Left lung (tissue), 10 donors: ENCODE results near the gene ST8SIA2. TPM values are rescaled to one million over a fixed set of nuclear protein-coding genes. Genes with fewer than 3 reads are reported as not detected.
A peak's percentile ranks its signal among the peaks of the same experiment; 100 is the strongest.
"Not testable (repeated sequence)": the region's sequence is repeated elsewhere in the genome, so short reads cannot be mapped to it uniquely, and the experiment has no call there.

ENCODE experiments used
- ATAC-seq: fragments of 200-7000 bp; cut with Tn5 transposase; one replicate; pipeline ENCODE4 v1.9.1; 2020; ENCODE audit warnings: moderate library complexity
- DNase-seq, 4 donors: peaks; one replicate each; pipeline ENCODE4 v3.0.0-alpha.2; 2013 to 2020
- H3K27ac ChIP-seq, 2 donors: fragments of 200-600 bp; sonication (generic) in 1 of 2; one replicate each; pipeline versions ENCODE4 v1.5.0 to v1.8.0; 2020 to 2021
- H3K27me3 ChIP-seq, 2 donors: fragments of 200-600 bp; sonication (generic) in 1 of 2; one replicate each; pipeline versions ENCODE4 v1.5.0 to v1.8.0; 2020 to 2021
- H3K36me3 ChIP-seq, 2 donors: fragments of 200-600 bp; sonication (generic) in 1 of 2; one replicate each; pipeline versions ENCODE4 v1.5.0 to v1.8.0; 2020 to 2021
- H3K4me1 ChIP-seq, 2 donors: fragments of 200-600 bp; one replicate each; pipeline ENCODE4 v1.8.0; 2021
- H3K4me3 ChIP-seq, 2 donors: fragments of 200-600 bp; sonication (generic) in 1 of 2; one replicate each; pipeline versions ENCODE4 v1.5.0 to v1.8.0; 2020 to 2021; ENCODE audit warnings: mild to moderate bottlenecking in 1 of 2
- H3K9me3 ChIP-seq, 2 donors: fragments of 200-600 bp; sonication (generic) in 1 of 2; one replicate each; pipeline versions ENCODE4 v1.5.0 to v1.8.0; 2020 to 2021
- intact Hi-C, 2 donors: fragments of 100-400 bp; cut with DNase I; formaldehyde crosslinking; loops; one replicate each; pipeline versions ENCODE4 v1.11.2 to v1.14.2; 2022
- polyA plus RNA-seq, 6 donors: library from polyadenylated mRNA; unstranded; fragments of 120-200 nt; gene quantifications; one replicate each; pipeline ENCODE4 v1.2.1, GENCODE V29; 2013; ENCODE audit not compliant: insufficient read length in 6 of 6
- total RNA-seq, 2 donors: library from RNA; stranded (reverse); fragmentation: NEBNext Ultra II Directional; extraction: Animal tissue kit (Norgen Biotek cat#: 25700); gene quantifications; one replicate each; pipeline ENCODE4 v1.2.1, GENCODE V29; 2021
- TF ChIP-seq, protein P1 (sequence below), 2 donors: fragments of 200-600 bp; sonication (generic) in 1 of 2; IDR thresholded peaks; one replicate each; pipeline versions ENCODE4 v1.5.0 to v1.8.0; 2021; ENCODE audit warnings: antibody characterized with exemption in 2 of 2
- donor health status: DM: no; HTN: yes; CAD: no.
- donor health status: DM: no; HTN: no; CAD: no.

The ST8SIA2 gene
- total and polyA plus RNA-seq, 8 donors: 0.50 to 6.1 (median 4.7) TPM; not detected in 1

DNA sequence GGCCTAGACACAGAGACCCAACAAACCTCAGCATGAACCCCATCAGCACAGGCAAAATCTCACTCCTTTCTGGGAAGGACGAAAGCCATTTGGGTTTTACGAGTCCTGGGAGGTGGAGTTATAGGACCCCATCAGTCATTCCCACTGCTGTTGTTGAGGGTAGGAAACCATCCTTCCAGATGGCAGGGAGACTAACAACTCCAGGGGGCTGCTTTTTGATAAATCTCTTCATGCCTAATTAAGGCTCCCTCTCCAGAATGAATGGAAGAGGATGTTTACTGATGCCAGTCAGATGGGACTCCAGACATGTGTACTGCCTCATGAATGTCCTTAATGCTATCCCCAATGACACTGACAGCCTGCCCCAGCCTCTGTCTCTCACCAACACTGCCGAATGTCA, 75.3 kb downstream of the ST8SIA2 start:
- H3K9me3 ChIP-seq: no peaks in the 10 kb centered on the region
- H3K36me3 ChIP-seq: no peaks in the 10 kb centered on the region
- TF ChIP-seq, protein P1, sequence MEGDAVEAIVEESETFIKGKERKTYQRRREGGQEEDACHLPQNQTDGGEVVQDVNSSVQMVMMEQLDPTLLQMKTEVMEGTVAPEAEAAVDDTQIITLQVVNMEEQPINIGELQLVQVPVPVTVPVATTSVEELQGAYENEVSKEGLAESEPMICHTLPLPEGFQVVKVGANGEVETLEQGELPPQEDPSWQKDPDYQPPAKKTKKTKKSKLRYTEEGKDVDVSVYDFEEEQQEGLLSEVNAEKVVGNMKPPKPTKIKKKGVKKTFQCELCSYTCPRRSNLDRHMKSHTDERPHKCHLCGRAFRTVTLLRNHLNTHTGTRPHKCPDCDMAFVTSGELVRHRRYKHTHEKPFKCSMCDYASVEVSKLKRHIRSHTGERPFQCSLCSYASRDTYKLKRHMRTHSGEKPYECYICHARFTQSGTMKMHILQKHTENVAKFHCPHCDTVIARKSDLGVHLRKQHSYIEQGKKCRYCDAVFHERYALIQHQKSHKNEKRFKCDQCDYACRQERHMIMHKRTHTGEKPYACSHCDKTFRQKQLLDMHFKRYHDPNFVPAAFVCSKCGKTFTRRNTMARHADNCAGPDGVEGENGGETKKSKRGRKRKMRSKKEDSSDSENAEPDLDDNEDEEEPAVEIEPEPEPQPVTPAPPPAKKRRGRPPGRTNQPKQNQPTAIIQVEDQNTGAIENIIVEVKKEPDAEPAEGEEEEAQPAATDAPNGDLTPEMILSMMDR (IDR thresholded peaks at IDR 0.05): no peak
- H3K4me3 ChIP-seq: no peak overlapping the region
- no peak overlapping the region for H3K27ac ChIP-seq
- no peaks in the 10 kb centered on the region for H3K27me3 ChIP-seq
- H3K4me1 ChIP-seq: no peaks in the 10 kb centered on the region
- no peak for ATAC-seq
- no peak for DNase-seq
- intact Hi-C loops: no loop called here

DNA sequence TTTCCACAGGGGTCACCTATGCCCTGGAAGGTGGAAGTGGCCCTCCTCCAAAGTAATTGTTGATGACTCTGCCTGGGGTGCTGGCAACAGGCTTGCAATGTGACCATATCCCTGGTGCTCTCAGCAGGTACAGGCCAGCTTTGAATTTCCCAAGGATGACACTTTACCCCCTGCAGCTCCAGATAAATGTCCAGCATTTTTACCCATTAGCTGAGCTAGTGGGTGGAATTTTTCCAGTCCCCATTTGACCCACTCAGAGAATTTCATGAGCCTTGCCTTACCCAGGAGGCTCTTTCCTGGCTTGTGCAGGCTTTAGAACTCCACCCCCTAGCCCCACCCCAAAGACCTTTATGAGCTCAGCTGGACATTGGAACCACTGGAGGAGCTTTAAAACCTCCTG, 77.6 kb downstream of the ST8SIA2 start:
- Histone ChIP-seq H3K36me3 (no peaks in the 10 kb centered on the region), H3K27me3 (no peaks in the 10 kb centered on the region), H3K27ac (no peak overlapping the region), H3K9me3 (no peaks in the 10 kb centered on the region), H3K4me3 (no peak overlapping the region), H3K4me1 (no peaks in the 10 kb centered on the region)
- ATAC-seq: no peak
- DNase-seq: no peak
- TF ChIP-seq, protein P1 (IDR thresholded peaks at IDR 0.05): no peak
- intact Hi-C loops: no loop called here

DNA sequence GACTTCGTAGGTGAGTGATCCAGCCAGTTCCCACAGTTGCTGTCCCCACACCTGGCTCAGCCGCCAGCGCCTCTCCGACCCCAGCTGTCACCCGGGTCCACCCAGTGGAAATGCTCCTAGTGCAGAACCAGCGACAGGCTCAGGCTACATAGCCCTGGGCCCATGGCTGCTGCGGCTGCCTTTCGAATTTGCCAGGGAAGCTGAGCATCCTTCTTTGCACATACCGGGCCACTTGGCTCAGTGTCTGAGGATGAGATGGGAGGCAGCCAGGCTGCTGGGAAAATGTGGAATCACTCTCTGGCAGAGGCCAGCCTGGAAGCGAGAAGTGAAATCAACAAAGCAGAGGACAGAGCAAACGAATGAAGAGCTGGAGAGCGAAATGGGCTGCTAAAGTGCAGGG, 80.1 kb downstream of the ST8SIA2 start:
- Histone ChIP-seq H3K4me1 (no peaks in the 10 kb centered on the region), H3K27ac (no peak overlapping the region), H3K4me3 (no peak overlapping the region), H3K36me3 (no peaks in the 10 kb centered on the region), H3K9me3 (no peaks in the 10 kb centered on the region), H3K27me3 (peaks cover 0 to 4% of the 10 kb centered on the region in 2 donors)
- TF ChIP-seq, protein P1 (IDR thresholded peaks at IDR 0.05): no peak
- no peak for ATAC-seq
- intact Hi-C loops: no loop called here
- peak in 1 of 4 donors; percentile 46 for DNase-seq

DNA sequence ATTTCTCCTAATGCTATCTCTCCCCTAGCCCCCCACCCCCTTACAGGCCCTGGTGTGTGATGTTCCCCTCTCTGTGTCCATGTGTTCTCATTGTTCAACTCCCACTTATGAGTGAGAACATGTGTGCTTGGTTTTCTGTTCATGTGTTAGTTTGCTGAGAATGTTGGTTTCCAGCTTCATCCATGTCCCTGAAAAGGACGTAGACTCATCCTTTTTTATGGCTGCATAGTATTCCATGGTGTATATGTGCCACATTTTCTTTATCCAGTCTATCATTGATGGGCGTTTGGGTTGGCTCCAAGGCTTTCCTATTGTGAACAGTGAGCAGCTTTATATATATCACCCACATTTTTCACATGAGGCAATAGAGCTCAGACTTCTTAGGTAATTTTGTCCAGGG, 86.0 kb downstream of the ST8SIA2 start:
- intact Hi-C loops, DNase-seq: not testable (repeated sequence)

DNA sequence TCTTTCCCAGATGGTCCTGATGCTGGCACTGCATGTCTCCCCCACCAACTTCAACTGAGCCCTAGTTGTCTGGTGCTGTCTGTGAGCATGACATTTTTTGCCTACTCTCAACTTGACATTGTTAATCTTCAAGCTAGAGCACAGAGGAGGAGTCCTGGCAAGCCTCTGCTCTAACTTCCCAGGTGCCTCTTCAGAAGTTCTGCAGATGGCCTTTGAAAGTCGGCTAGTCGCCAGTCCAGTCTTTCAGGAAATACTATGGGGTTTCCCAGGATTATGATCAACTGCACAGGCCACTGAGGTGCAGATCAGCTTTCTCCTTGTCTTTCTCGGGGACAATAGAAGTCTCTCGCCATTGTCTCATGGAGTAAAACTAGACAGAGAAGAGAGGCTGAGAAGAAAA, 86.7 kb downstream of the ST8SIA2 start:
- DNase-seq (no peak), ATAC-seq (peak; percentile 34)
- Histone ChIP-seq H3K9me3 (no peaks in the 10 kb centered on the region), H3K4me1 (no peaks in the 10 kb centered on the region), H3K36me3 (no peaks in the 10 kb centered on the region), H3K27me3 (peaks cover 0 to 11% of the 10 kb centered on the region in 2 donors), H3K4me3 (no peak overlapping the region), H3K27ac (no peak overlapping the region)
- intact Hi-C loops: no loop called here
- TF ChIP-seq, protein P1 (IDR thresholded peaks at IDR 0.05): no peak

More for the DNA sequence above, 86.0 kb downstream of the ST8SIA2 start:
- not testable (repeated sequence) for H3K4me1 ChIP-seq, H3K36me3 ChIP-seq, H3K4me3 ChIP-seq, H3K9me3 ChIP-seq, ATAC-seq, H3K27ac ChIP-seq
- peaks cover 0 to 11% of the 10 kb centered on the region in 2 donors for H3K27me3 ChIP-seq

DNA sequence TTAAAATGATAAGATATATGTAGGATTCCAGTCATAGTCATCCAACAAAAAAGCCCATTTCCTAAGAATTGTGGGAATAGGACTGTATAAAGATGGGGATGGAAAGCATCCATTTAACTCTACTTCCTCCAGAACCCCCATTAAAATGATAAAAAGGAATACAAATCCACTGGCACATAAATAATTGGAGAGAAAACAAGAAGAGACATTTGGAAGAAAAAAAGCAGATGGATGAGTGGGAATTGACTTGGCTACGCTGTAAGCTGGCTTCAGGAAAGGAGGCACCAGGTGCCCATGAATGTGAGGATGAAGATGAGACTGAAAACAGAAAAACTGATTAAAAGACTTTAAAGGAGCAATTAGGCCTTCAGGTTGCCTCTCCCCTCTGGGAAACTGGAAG, 91.8 kb downstream of the ST8SIA2 start:
- H3K4me3 ChIP-seq: no peak overlapping the region
- DNase-seq (no peak), ATAC-seq (no peak)
- H3K36me3 ChIP-seq: no peaks in the 10 kb centered on the region
- peaks cover 0 to 13% of the 10 kb centered on the region in 2 donors for H3K9me3 ChIP-seq
- intact Hi-C loops: no loop called here
- H3K4me1 ChIP-seq: no peaks in the 10 kb centered on the region
- H3K27me3 ChIP-seq: peaks cover 0 to 7% of the 10 kb centered on the region in 2 donors
- TF ChIP-seq, protein P1 (IDR thresholded peaks at IDR 0.05): no peak
- no peak overlapping the region for H3K27ac ChIP-seq
